ENCODE measurements around the gene CNOT4.

- TF ChIP-seq POLR2A (IDR thresholded peaks at IDR 0.05) (no peak), EP300 (IDR thresholded peaks at IDR 0.05) (no peak), CTCF (IDR thresholded peaks at IDR 0.05) (no peak), POLR2AphosphoS5 (IDR thresholded peaks at IDR 0.05) (no peak)
These were observed 55.8 kb downstream of the CNOT4 start for GRCh38 chr7:135454060-135454459.

Measured in stomach (tissue), 4 donors.